ENCODE measurements around the gene MTG2. TPM values are rescaled to one million over a fixed set of nuclear protein-coding genes. Genes with fewer than 3 reads are reported as not detected.

MTG2 gene
- total and polyA plus RNA-seq, 2 of the 13 experiments (the other 11 are each of a cell fraction or from before 2014, with no cell fraction given): 20.4 to 37.8 TPM

- TF ChIP-seq ZNF234 (CRISPR knock-in tag; conservative IDR thresholded peaks at IDR 0.05) (peak; percentile 99), THYN1 (CRISPR knock-in tag; IDR thresholded peaks at IDR 0.05; ENCODE audit: borderline replicate concordance, low read depth) (0 out of 2 replicates have a peak, but pooled peaks have one; percentile 23), PBX2 (CRISPR knock-in tag; IDR thresholded peaks at IDR 0.05) (no peak; the same call in 1 of the 2 replicates), ARNTL (CRISPR knock-in tag; IDR thresholded peaks at IDR 0.05) (peak; percentile 71), ZNF569 (CRISPR knock-in tag; IDR thresholded peaks at IDR 0.05; ENCODE audit: borderline replicate concordance) (no peak; the same call in 1 of the 2 replicates), ZNF576 (CRISPR knock-in tag; IDR thresholded peaks at IDR 0.05) (peak; percentile 90), ZNF577 (CRISPR knock-in tag; IDR thresholded peaks at IDR 0.05; ENCODE audit: borderline replicate concordance, low read depth) (no peak; the same call in 1 of the 2 replicates), THAP11 (CRISPR knock-in tag; IDR thresholded peaks at IDR 0.05) (peak; percentile 97), ETV6 (CRISPR knock-in tag; conservative IDR thresholded peaks at IDR 0.05) (peak; percentile 93), SNAPC2 (CRISPR knock-in tag; IDR thresholded peaks at IDR 0.05) (peak; percentile 93), ZNF557 (CRISPR knock-in tag; IDR thresholded peaks at IDR 0.05) (peak; percentile 98), ATF6 (CRISPR knock-in tag; conservative IDR thresholded peaks at IDR 0.05) (no peak; the same call in 1 of the 2 replicates), NCOA5 (CRISPR knock-in tag; IDR thresholded peaks at IDR 0.05) (peak; percentile 95), MXD3 (CRISPR knock-in tag; IDR thresholded peaks at IDR 0.05) (peak; percentile 97), ZNF644 (CRISPR knock-in tag; IDR thresholded peaks at IDR 0.05; ENCODE audit: low read depth) (no peak), MTA1 (CRISPR knock-in tag; IDR thresholded peaks at IDR 0.05; ENCODE audit: borderline replicate concordance) (peak; percentile 98), ZNF660 (CRISPR knock-in tag; IDR thresholded peaks at IDR 0.05; ENCODE audit: borderline replicate concordance, low read depth) (no peak), ZNF34 (CRISPR knock-in tag; IDR thresholded peaks at IDR 0.05; ENCODE audit: borderline replicate concordance) (peak; percentile 87; the same call in 1 of the 2 replicates), DMTF1 (CRISPR knock-in tag; IDR thresholded peaks at IDR 0.05) (0 out of 2 replicates have a peak, but pooled peaks have one; percentile 54), TBX3 (IDR thresholded peaks at IDR 0.05; ENCODE audit: borderline replicate concordance) (peak; percentile 56; the same call in 1 of the 2 replicates)
Observed at GRCh38 chr20:62182469-62183425, at the start of gene MTG2 (continued).

Data from HepG2 (cell line).